HG03442 (cell line): ENCODE results near the gene GTPBP6.

Source experiments
- ATAC-seq: cut with Tn5 transposase; IDR thresholded peaks from one replicate; pipeline ENCODE4 v1.9.1; 2021; ENCODE audit warnings: mild to moderate bottlenecking, moderate library complexity; ENCODE audit not compliant: unreplicated experiment

Gene GTPBP6

DNA sequence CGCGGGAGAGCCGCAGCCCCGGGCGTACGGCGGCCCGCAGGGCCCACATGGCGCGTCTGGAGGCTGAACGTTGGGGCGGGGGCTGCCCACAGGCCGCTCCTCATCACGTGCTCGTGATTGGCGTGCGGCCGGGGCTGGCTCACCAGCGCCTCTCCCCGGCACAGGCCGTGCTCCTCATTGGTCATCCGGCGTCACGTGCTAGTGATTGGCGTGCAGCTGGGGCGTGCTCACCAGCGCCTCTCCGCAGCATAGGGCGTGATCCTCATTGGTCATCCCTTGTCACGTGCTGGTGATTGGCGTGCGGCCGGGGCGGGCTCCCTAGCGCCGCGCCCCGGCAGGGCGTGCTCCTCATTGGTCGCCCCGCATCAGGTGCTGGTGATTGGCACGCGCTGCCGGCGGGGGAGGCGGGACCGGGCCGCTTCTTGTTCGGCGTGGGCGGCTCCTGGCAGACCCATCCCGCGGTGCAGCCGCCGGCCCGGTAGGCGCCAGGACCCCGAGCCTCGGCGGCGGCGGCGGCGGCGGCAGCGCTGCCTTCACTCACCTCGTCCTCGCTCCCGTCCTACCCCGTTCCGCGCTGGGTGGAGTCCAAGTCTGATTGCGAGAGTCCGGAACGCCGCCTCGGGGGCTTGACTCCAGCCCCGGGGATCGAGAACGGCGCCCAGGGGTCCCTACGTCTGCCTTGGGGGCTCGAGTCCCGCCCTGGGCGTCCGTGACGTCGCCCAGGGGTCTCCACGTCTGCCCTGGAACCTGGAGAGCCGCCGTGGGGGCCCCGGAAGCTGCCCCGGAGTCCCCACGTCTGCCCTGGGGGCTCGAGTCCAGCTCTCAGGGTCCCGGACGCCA is at the start of gene GTPBP6:
TSS of gene GTPBP6 (minus strand) at position 58 of the 840 bp plus-strand sequence. CDS start at position 49, 9 bp downstream.
- peak; percentile 81 for ATAC-seq

DNA sequence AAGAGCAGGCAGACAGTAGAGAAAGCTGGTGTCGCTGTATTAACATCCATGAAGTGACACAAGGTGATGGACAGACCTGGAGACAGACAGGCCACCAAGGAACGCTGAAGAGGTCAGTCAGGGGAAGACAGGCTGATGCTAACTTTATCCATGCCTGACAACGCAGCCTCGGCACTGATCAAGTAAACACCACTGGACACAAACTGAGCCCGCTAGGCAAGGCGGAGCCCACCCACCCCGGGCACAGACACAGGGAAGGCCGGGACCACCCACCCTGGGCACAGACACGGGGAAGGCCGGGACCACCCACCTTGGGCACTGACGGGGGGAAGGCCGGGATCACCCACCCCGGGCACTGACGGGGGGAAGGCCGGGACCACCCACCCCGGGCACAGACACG is 49.3 kb upstream of the GTPBP6 start:
- no peak for ATAC-seq

DNA sequence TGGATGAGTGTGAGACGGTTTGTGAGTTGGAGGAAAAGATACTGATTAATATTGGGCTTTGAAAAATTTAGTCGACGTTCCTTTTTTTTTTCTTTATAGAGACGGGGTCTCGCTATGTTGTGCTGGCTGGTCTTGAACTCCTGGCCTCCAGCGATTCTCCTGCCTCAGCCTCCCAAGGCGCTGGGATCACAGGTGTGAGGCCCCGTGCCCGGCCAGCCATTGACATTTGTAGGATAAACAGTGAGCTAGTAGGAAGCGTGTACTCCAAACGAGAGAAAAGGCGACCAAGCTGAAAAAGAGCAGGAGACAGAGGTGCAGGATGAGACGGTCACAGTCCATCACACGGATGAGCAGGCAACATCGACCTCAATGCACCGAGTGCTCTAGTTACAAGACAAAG is 48.8 kb upstream of the GTPBP6 start:
- ATAC-seq = no peak

GRCh38 chrX:363621-364375 is 45.2 kb upstream of the GTPBP6 start:
- no peak for ATAC-seq

GRCh38 chrX:362937-363620 is 44.5 kb upstream of the GTPBP6 start:
- ATAC-seq = no peak

DNA sequence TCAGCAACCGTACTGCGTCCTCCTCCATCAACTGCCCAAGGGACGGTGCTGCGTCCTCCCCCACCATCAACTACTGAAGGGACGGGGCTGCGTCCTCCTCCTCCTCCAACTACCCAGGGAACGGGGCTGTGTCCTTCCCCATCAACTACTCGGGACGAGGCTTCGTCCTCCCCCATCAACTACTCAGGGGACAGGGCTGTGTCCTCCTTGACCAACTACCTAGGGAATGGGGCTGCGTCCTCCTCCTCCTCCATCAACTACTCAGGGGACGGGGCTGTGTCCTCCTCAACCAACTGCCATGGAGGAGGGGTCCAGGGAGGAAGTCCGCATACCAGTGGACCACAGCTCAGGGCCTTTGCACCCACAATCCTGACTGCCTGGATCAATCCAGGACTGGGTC is 43.8 kb upstream of the GTPBP6 start:
- ATAC-seq = no peak

DNA sequence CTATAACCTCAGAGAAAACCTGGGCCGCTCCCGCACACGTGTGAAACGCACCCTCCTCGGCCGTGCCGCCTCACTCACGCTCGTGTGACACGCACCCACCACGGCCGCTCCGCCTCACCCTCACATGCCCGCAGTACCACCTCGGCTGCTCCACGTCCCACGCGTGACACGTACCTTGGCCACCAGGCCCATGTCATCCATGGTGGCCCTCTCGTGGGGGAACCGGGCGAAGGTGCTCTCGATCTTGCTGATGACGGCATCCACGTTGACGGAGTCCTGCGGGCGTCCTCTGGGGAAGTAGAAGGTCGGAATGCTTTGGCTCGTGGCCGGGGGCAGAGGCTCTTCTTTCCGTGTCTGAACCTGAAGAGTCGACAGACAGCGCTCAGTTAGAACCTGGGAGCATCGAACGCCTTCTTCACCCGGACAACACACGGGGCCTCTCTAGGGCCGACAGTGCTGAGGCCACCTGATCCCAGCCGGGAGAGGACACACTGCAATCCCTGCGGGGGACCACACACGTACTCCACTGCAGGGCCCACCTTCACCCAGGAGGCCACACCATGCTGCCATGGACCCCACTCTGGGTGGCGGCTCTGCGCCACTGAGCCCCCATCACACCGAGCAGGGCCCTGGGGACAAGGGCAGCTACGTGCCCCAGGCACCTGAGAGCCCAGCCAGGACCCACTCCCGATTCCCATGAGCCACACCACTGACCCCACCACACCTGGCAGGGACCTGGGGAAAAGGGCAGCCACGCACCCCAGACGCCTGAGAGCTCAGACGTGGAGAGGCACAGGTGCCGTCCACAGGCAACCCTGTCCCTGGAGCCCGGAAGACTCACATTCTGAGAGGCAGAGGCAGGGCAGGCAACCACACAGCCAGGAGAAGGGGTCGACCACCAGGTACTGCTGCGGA is 42.9 kb upstream of the GTPBP6 start:
- no peak for ATAC-seq

DNA sequence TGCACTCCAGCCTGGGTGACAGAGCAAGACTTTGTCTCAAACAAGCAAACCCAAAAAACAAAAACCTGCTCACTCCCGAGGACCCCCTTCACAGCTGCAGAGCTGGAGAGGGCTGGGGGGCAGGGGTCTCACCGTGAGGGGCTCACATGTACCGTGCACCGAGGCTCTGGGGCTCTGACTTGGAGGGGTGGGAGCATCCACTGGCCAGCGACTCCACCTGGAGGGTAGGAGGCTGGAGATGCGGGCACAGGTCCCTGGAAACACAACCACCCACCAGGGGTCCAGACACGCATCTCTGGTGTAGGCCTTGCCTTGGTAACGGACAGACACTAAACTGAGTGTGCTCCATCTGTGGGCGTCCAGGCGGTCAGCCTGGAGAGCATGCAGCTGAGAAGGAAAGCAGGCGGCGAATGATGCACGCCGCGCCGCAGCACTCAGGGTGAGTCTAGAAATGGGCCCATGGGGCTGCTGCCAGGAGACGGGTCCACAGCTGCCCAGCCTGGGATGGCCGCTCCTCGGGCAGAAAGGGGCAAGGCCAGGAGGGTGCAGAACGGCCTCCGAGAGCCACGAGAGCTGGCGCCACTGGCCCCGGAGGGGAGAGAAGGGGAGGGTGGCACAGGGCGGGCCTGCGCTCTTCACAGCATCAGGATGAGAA is 42.0 kb upstream of the GTPBP6 start:
- ATAC-seq = no peak

GRCh38 chrX:358651-359143 is 40.1 kb upstream of the GTPBP6 start:
- ATAC-seq = no peak

GRCh38 chrX:357693-358471 is 39.3 kb upstream of the GTPBP6 start:
- ATAC-seq = no peak

DNA sequence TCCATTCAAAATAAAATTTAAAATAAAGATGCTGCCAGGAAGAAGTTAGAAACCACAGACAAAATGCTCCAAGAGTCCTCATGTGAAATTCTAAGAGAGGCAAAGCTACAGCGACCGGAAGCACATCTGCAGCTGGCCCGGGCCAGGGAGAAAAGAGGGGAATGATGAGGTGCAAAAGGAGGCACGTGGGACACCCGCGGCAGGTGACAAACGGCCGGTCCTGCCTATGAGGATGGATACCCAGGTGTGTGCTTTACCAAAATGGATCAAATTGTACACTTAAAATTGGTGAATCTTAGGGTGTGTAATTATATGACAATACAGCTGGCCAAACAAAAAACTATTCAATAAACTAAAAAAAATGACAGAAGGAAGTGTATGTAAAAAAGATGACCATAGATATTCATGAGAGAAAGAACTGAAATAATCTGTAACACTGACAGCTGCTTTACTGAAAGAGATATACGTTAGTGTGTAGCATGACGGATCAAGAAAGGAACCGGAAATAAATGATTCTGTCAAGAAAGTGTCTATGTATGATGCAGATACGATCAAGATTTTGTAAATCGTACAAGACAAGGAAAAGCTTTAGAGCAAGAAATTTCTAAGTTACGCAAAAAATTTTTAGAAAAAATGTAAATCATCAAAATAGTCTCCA is 38.6 kb upstream of the GTPBP6 start:
- ATAC-seq = no peak

DNA sequence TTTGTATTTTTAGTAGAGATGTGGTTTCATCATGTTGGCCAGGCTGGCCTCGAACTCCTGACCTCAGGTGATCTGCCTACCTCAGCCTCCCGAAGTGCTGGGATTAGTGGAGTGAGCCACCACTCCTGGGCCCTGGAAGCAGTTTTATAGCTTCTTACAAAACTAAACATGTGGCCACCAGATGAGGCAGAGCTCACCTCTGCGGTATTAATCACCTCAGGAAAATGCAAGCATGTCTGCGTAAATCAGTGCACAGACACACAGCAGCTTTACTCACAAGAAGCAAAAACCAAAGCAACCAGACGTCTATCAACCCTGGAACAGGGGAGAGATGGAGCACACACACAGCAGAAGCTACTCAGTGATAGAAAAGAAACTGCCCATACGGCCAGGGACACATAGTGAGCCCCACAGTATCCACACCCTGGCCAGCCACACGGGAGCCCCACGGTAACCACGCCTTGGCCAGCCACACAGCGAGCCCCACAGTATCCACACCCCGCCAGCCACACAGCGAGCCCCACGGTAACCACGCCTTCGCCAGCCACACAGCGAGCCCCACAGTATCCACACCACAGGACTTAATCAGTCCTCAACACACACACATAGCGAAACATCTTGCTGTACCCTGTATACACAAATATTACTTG is 37.9 kb upstream of the GTPBP6 start:
- ATAC-seq = no peak

- ATAC-seq = no peak
Measured at GRCh38 chrX:355329-356050, 36.9 kb upstream of the GTPBP6 start.

DNA sequence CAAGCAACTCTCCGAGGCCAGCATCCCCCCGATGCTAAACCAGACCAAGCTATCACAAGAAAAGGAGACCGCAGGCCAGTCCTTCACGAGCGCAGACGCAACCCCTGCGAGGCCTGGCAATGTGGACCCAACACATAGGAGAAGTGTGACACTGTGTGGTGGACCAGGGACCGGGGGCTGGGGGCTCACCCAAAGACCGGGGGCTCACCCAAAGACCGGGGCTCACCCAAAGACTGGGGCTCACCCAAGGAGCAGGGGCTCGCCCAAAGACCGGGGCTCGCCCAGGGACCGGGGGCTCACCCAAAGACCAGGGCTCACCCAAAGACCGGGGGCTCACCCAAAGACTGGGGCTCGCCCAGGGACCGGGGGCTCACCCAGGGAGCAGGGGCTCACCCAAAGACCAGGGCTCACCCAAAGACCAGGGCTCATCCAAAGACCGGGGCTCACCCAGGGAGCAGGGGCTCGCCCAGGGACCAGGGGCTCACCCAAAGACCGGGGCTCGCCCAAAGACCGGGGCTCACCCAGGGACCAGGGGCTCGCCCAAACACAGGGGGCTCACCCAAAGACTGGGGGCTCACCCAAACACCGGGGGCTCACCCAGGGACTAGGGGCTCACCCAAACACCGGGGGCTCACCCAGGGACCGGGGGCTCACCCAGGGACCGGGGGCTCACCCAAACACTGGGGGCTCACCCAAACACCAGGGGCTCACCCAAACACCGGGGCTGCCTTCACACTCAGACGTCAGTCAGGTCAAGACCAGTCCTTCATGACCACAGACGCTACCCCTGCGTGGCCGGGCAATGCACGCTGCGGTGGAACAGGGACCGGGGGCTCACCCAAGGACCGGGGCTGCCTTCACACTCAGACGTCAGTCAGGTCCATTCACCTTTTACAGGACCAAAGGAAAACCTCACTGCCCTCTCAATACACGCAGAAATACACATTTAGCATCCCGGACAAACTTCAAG is 35.3 kb upstream of the GTPBP6 start:
- no peak for ATAC-seq

GRCh38 chrX:352582-353314 is 34.2 kb upstream of the GTPBP6 start:
- no peak for ATAC-seq

DNA sequence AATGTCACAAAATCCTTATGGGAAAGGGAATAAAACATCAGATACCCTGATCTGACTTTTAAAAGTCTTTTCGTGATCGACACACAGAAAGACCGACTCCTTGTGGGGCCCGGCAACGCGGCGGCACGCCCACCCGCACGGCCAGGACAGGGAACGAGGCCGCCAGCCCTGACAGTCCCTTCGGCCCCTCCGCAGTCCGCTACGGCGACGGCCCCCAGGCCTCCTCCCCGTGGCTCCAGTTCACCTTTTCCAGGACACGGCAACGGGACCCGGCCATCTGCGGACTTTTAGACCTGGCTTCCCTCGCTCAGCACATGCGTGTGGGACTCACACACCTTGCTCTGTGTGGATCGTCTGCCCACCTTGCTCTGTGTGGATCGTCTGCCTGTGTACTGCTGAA is 33.6 kb upstream of the GTPBP6 start:
- ATAC-seq = no peak
